ENCODE results near the gene SUPT5H. TPM values are rescaled to one million over a fixed set of nuclear protein-coding genes. Genes with fewer than 3 reads are reported as not detected.
"Not testable (repeated sequence)": the region's sequence is repeated elsewhere in the genome, so short reads cannot be mapped to it uniquely, and the experiment has no call there.

Gene SUPT5H
- total RNA-seq, 1 donor from 2014 or later: 169 TPM

DNA sequence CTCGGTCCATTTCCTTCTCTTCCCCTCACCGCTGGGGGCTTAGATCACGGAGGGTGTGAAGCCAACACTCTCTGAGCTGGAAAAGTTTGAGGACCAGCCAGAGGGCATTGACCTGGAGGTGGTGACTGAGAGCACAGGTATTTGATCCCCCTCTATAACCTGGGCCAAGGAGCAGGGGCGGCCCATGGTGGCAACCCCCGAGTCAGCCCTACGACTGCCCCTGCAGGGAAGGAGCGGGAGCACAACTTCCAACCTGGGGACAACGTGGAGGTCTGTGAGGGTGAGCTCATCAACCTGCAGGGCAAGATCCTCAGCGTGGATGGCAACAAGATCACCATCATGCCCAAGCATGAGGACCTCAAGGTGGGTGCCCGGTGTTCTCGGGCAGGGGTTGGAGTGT is 23.7 kb downstream of the SUPT5H start:
- no peak for DNase-seq (ENCODE audit: low spot score)
- Mint-ChIP-seq H3K27ac (no peak overlapping the region), H3K4me1 (ENCODE audit: low read depth) (peaks cover 13% of the 10 kb centered on the region), H3K36me3 (ENCODE audit: low read depth) (peaks cover 81% of the 10 kb centered on the region), H3K4me3 (ENCODE audit: low read depth) (no peak overlapping the region), H3K9me3 (no peaks in the 10 kb centered on the region), H3K27me3 (ENCODE audit: low read depth) (no peaks in the 10 kb centered on the region)
- intact Hi-C loops (cut with micrococcal nuclease): no loop called here

DNA sequence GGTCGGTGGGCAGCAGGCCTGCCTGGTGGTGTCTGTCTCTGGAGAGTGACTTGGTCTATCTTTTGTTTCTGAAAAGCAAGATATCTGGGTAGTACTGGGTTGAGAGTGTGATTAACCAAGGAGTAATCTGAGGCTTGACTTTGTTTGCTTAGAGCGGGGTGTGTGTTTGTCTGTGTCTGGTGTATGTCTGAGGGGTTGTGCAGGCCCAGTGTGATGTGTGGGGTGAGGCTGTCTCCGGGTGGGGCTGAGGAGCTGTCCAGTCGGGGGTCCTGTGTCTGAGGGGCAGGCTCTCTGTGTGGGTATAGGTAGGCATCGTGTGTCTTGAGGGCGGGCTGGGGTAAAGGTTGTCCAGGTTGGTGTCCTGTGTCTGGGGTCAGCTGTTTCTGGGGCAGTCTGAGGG is 24.2 kb downstream of the SUPT5H start:
- intact Hi-C loops (cut with micrococcal nuclease): no loop called here
- DNase-seq (ENCODE audit: low spot score): no peak
- H3K27ac Mint-ChIP-seq: peak overlapping the region; percentile 14
- H3K4me3 Mint-ChIP-seq (ENCODE audit: low read depth): no peak overlapping the region
- no peaks in the 10 kb centered on the region for H3K9me3 Mint-ChIP-seq
- no peaks in the 10 kb centered on the region for H3K27me3 Mint-ChIP-seq (ENCODE audit: low read depth)
- H3K36me3 Mint-ChIP-seq (ENCODE audit: low read depth): peaks cover 85% of the 10 kb centered on the region
- H3K4me1 Mint-ChIP-seq (ENCODE audit: low read depth): peaks cover 13% of the 10 kb centered on the region

DNA sequence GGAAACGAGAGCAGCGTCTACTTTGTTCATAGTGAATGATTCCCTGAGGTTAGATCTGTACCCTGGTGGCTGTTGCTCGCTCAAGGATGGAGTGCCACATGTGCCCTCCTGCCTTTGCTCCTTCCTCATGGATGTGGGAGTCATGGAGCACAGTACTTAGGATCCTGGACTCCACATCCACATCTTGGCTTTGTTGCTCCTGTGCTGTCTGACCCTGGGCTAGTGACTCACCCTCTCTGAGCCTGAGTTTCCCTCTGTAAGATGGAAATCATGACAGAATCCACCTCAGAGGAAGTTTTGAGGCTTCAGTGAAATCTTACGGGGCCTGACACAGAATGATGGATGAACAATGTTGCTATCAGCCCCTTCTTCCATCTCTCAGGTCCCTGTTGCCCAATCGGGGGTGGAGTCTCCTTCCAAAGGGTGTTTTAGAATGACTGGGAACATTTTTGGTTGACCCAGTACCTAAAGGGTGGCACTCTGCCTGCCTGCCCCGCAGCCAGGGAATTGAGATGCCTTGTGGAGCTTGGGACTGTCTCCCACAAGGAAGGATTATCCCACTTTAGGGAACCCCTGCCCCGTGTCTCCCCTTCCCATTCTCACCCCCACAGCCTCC is 25.4 kb downstream of the SUPT5H start:
- Mint-ChIP-seq H3K9me3 (no peaks in the 10 kb centered on the region), H3K4me1 (ENCODE audit: low read depth) (peaks cover 13% of the 10 kb centered on the region), H3K27ac (peak overlapping the region; percentile 84), H3K4me3 (ENCODE audit: low read depth) (no peak overlapping the region), H3K36me3 (ENCODE audit: low read depth) (peaks cover 84% of the 10 kb centered on the region), H3K27me3 (ENCODE audit: low read depth) (no peaks in the 10 kb centered on the region)
- DNase-seq (ENCODE audit: low spot score): no peak
- intact Hi-C loops (cut with micrococcal nuclease): no loop called here

DNA sequence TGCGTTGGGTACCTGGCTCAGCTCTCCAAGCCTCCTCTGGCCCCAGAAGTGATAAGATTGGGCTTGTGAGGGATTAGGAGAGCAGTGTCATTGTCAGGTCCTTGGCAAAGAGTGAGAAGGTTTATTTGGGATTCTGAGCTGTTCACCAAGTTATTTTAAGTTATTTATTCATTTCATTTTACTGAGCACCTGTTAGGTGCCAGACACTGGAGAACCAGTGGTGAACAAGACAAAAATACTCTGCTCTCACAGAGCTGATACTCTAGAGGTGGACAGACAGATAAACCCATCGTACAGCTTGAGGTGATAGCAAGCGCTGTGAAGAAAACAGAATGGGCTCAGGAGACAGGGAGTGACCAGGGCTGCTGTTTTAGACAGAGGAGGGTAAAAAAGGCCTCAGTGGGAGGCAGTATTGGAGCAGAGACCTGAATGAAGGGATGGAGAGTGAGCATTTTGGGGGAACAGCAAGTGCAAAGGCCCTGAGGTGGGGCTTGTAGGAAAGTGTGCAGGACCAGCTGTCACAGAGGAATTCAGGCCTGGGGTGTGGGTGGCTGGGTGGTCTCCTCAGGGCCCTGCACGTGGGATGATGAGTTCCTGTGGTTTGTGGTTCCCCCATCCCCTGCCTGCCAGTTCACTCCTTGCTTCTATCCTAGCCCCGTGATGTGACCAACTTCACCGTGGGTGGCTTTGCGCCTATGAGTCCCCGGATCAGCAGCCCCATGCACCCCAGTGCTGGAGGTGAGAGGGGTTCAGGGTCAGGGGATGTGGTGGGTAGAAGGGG is 26.6 kb downstream of the SUPT5H start:
- no peaks in the 10 kb centered on the region for H3K9me3 Mint-ChIP-seq

DNA sequence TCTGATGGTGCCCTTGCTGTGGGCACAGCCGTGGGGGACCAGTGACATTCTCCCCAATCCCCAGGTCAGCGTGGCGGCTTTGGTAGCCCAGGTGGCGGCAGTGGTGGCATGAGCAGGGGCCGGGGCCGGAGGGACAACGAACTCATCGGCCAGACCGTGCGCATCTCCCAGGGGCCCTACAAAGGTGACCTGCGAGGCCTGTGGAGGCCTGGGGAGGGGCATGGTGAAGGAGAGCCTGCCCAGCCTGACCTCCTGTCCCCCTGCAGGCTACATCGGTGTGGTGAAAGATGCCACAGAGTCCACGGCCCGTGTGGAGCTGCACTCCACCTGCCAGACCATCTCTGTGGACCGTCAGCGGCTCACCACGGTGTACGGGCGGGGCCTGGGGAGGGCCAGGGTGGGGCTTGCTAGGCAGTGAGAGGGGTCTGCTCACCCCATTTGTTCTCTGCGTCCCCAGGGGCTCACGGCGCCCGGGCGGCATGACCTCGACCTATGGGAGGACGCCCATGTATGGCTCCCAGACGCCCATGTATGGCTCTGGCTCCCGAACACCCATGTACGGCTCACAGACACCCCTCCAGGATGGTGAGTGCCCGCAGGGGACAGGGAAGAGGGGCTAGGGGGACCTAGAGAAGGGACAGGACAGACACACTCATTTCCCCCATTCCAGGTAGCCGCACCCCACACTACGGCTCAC is 27.5 kb downstream of the SUPT5H start:
- Mint-ChIP-seq H3K4me3 (ENCODE audit: low read depth) (no peak overlapping the region), H3K27me3 (ENCODE audit: low read depth) (no peaks in the 10 kb centered on the region), H3K9me3 (no peaks in the 10 kb centered on the region), H3K36me3 (ENCODE audit: low read depth) (peaks cover 85% of the 10 kb centered on the region), H3K27ac (no peak overlapping the region), H3K4me1 (ENCODE audit: low read depth) (peaks cover 13% of the 10 kb centered on the region)
- no peak for DNase-seq (ENCODE audit: low spot score)
- intact Hi-C loops (cut with micrococcal nuclease): no loop called here

More for the DNA sequence above, 26.6 kb downstream of the SUPT5H start:
- Mint-ChIP-seq H3K27ac (peak overlapping the region; percentile 5), H3K36me3 (ENCODE audit: low read depth) (peaks cover 83% of the 10 kb centered on the region), H3K4me3 (ENCODE audit: low read depth) (no peak overlapping the region), H3K27me3 (ENCODE audit: low read depth) (no peaks in the 10 kb centered on the region), H3K4me1 (ENCODE audit: low read depth) (peaks cover 13% of the 10 kb centered on the region)
- intact Hi-C loops (cut with micrococcal nuclease): no loop called here
- DNase-seq (ENCODE audit: low spot score): no peak

DNA sequence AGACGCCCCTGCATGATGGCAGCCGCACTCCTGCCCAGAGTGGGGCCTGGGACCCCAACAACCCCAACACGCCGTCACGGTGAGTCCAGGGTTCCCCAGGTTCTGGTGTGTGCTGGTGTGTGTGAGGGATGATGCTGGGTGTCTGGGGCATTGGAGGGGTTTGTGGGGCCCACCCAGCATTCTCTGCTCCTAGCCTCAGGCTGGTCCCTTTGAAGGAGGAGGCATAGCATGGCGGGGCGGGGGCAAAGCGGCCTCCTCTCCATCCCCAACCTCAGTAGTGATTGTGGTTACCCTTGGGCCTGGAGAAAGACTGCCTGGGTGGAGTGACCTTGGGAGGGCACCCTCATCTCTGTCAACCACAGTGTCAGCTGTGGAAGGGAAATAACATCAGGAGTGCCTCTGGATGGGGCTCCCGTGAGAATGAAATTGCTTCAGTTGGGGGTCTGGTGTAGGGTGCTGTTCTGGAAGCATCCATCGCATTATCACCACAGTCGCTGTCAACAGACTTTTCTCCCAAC is 28.1 kb downstream of the SUPT5H start:
- Mint-ChIP-seq H3K4me1 (ENCODE audit: low read depth) (peaks cover 13% of the 10 kb centered on the region), H3K9me3 (no peaks in the 10 kb centered on the region), H3K27me3 (ENCODE audit: low read depth) (no peaks in the 10 kb centered on the region), H3K27ac (no peak overlapping the region), H3K4me3 (ENCODE audit: low read depth) (no peak overlapping the region), H3K36me3 (ENCODE audit: low read depth) (peaks cover 82% of the 10 kb centered on the region)
- no peak for DNase-seq (ENCODE audit: low spot score)
- intact Hi-C loops (cut with micrococcal nuclease): no loop called here

DNA sequence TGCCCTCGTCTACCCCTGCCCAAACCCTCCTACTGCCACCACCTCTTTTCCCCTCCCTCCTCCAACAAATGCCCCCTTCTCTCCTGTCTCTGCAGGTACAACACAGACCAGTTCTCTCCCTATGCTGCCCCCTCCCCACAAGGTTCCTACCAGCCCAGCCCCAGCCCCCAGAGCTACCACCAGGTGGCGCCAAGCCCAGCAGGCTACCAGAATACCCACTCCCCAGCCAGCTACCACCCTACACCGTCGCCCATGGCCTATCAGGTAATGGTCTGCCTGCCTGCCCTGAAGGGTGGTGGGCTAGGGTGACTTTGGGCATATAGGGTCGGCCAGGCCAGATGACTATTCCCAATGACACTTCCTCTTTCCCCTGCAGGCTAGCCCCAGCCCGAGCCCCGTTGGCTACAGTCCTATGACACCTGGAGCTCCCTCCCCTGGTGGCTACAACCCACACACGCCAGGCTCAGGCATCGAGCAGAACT is 28.8 kb downstream of the SUPT5H start:
- no peaks in the 10 kb centered on the region for H3K27me3 Mint-ChIP-seq (ENCODE audit: low read depth)
- no peak overlapping the region for H3K27ac Mint-ChIP-seq
- H3K4me3 Mint-ChIP-seq (ENCODE audit: low read depth): no peak overlapping the region
- peaks cover 75% of the 10 kb centered on the region for H3K36me3 Mint-ChIP-seq (ENCODE audit: low read depth)
- peak; percentile 57 for DNase-seq (ENCODE audit: low spot score)
- intact Hi-C loops (cut with micrococcal nuclease): loop anchor here (1.0 kb wide), 1 partner anchor 58 kb away; the partner anchor contains the start of gene EID2B
- peaks cover 13% of the 10 kb centered on the region for H3K4me1 Mint-ChIP-seq (ENCODE audit: low read depth)
- no peaks in the 10 kb centered on the region for H3K9me3 Mint-ChIP-seq

DNA sequence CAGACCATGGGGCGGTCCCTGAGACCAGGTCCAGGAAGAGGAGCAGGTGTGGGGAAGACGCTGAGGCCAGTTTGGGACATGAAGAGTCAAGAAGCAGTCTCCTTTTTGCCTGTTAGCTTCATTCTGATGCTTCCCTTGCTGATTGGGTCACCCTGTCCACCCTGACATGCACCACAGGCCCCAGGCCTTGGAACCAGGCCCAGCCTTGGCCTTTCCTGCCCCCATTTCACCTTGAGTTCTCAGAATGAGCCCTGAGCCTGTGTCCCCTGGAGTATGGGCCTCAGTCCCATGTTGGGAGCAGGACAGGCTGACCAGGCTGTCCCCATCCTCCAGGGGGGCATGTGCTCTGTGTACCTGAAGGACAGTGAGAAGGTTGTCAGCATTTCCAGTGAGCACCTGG is 30.4 kb downstream of the SUPT5H start:
- intact Hi-C loops (cut with micrococcal nuclease): no loop called here
- no peak for DNase-seq (ENCODE audit: low spot score)
- no peaks in the 10 kb centered on the region for H3K27me3 Mint-ChIP-seq (ENCODE audit: low read depth)
- no peak overlapping the region for H3K27ac Mint-ChIP-seq
- no peak overlapping the region for H3K4me3 Mint-ChIP-seq (ENCODE audit: low read depth)
- H3K36me3 Mint-ChIP-seq (ENCODE audit: low read depth): peaks cover 59% of the 10 kb centered on the region
- H3K4me1 Mint-ChIP-seq (ENCODE audit: low read depth): peaks cover 21% of the 10 kb centered on the region
- H3K9me3 Mint-ChIP-seq: no peaks in the 10 kb centered on the region

DNA sequence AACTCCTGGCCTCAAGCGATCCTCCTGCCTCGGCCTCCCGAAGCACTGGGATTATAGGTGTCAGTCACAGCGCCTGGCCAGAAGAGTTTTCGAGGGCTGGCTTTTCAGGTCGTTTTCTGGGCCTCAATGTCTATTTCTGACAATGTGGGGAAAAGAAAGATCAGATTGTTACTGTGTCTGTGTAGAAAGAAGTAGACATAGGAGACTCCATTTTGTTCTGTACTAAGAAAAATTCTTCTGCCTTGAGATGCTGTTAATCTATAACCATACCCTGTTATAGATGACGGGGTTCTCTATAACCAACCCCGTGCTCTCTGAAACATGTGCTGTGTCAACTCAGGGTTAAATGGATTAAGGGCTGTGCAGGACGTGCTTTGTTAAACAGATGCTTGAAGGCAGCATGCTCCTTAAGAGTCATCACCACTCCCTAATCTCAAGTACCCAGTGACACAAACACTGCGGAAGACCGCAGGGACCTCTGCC is 34.0 kb downstream of the SUPT5H start:
- DNase-seq (ENCODE audit: low spot score); H3K9me3 Mint-ChIP-seq; H3K27me3 Mint-ChIP-seq (ENCODE audit: low read depth); intact Hi-C loops (cut with micrococcal nuclease): not testable (repeated sequence)
- peaks cover 24% of the 10 kb centered on the region for H3K4me1 Mint-ChIP-seq (ENCODE audit: low read depth)
- H3K4me3 Mint-ChIP-seq (ENCODE audit: low read depth): peak overlapping the region; percentile 97
- H3K36me3 Mint-ChIP-seq (ENCODE audit: low read depth): peaks cover 55% of the 10 kb centered on the region
- H3K27ac Mint-ChIP-seq: peak overlapping the region; percentile 84

DNA sequence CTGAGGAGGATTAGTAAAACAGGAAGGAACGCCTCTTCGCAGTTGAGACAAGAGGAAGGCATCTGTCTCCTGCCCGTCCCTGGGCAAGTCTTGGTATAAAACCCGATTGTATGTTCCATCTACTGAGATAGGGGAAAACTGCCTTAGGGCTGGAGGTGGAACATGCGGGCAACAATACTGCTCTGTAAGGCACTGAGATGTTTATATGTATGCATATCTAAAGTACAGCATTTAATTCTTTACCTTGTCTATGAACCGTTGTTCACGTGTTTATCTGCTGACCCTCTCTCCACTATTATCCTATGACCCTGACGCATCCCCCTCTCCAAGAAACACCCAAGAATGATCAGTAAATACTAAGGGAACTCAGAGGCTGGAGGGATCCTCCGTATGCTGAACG is 34.5 kb downstream of the SUPT5H start:
- Mint-ChIP-seq H3K27ac (peak overlapping the region; percentile 84), H3K27me3 (ENCODE audit: low read depth) (no peaks in the 10 kb centered on the region), H3K9me3 (no peaks in the 10 kb centered on the region), H3K36me3 (ENCODE audit: low read depth) (peaks cover 52% of the 10 kb centered on the region), H3K4me1 (ENCODE audit: low read depth) (peaks cover 24% of the 10 kb centered on the region), H3K4me3 (ENCODE audit: low read depth) (peak overlapping the region; percentile 97)
- intact Hi-C loops (cut with micrococcal nuclease): loop anchor here (2.0 kb wide), 3 partner anchors 35 to 53 kb away; partner anchors contain the start of genes EID2B and SUPT5H
- DNase-seq (ENCODE audit: low spot score): no peak

DNA sequence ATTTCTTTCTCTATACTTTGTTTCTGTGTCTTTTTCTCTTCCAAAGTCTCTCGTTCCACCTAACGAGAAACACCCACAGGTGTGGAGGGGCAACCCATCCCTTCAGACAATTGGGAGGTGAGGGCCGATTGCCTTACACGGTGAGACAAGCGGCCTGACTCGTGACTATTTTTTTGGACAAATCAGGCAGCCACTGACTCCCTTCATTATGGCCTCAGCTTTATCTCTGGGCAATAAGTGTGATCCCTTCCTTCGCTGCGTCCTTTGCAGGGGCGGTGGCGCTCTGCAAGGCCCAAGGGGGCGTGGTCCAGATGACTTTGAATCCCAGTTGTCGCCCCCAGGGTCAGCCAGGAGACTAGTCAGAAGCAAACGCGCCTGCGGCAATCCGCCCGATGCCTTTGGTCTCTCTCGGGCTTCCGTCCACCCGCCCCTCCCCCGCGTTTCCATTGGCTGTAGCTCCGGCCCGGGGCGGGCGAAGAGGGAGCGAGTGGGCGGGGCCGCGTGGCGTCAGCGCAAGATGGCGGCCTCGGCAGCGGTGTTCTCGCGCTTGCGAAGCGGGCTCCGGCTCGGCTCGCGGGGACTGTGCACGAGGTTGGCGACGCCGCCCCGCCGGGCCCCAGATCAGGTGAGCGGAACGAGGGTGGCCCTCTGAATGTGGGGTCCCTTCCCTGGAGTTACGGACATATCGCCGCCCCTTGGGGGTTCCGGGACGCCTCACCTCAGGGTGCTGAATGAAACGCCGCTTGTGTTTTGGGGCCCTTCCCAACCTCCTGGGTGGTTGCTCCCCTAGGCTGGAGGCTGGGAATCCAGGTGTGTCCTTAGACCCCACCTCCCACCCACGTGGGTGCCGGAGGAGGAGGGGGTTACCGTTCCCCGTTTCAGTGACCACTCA is 35.2 kb downstream of the SUPT5H start, which contains the start of gene TIMM50:
Gene TIMM50 (plus strand): TSS at position 502 of the 892 bp plus-strand sequence. CDS start 16 bp downstream, at position 518.
- H3K4me1 Mint-ChIP-seq (ENCODE audit: low read depth): peaks cover 24% of the 10 kb centered on the region
- H3K9me3 Mint-ChIP-seq: no peaks in the 10 kb centered on the region
- peak within 1 kb of the TSS; percentile 97 for H3K4me3 Mint-ChIP-seq (ENCODE audit: low read depth)
- H3K36me3 Mint-ChIP-seq (ENCODE audit: low read depth): peaks cover 48% of the 10 kb centered on the region
- DNase-seq (ENCODE audit: low spot score): peak; percentile 96
- H3K27me3 Mint-ChIP-seq (ENCODE audit: low read depth): no peaks in the 10 kb centered on the region
- intact Hi-C loops (cut with micrococcal nuclease): loop anchor here (2.0 kb wide), 3 partner anchors 36 to 52 kb away; partner anchors contain the start of genes EID2B and SUPT5H
- H3K27ac Mint-ChIP-seq: peak within 1 kb of the TSS; percentile 84

DNA sequence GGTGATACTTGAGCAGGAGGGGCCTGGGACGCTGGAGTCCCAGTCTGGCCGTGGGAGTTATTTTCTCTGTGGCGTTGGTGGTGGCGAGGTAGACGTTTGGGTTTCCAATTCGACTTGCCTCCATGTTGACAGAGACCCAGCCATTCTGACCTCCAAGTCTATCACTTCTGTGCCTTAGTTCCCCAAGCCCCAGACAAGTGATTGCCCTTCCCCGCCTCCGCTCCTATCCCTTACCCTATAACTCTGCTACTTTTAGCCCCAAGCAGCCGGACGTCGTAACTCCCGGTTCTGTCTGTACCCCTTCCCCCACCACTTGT is 35.8 kb downstream of the SUPT5H start:
- peak overlapping the region; percentile 97 for H3K4me3 Mint-ChIP-seq (ENCODE audit: low read depth)
- no peaks in the 10 kb centered on the region for H3K9me3 Mint-ChIP-seq
- peak overlapping the region; percentile 84 for H3K27ac Mint-ChIP-seq
- intact Hi-C loops (cut with micrococcal nuclease): loop anchor here (2.0 kb wide), 3 partner anchors 36 to 52 kb away; partner anchors contain the start of genes EID2B and SUPT5H
- DNase-seq (ENCODE audit: low spot score): no peak
- H3K27me3 Mint-ChIP-seq (ENCODE audit: low read depth): no peaks in the 10 kb centered on the region
- H3K4me1 Mint-ChIP-seq (ENCODE audit: low read depth): peaks cover 24% of the 10 kb centered on the region
- peaks cover 49% of the 10 kb centered on the region for H3K36me3 Mint-ChIP-seq (ENCODE audit: low read depth)
